ENCODE measurements around the gene PPP2R5A.

- TF ChIP-seq CTCF (IDR thresholded peaks at IDR 0.05) (no peak), POLR2A (IDR thresholded peaks at IDR 0.05) (no peak)
These were observed 61.4 kb downstream of the PPP2R5A start for GRCh38 chr1:212346601-212347000.

All from tibial nerve (tissue), 3 donors.